Omental fat pad (tissue), 4 donors: ENCODE measurements around the gene P2RX6. TPM values are rescaled to one million over a fixed set of nuclear protein-coding genes. Genes with fewer than 3 reads are reported as not detected.
A peak's percentile ranks its signal among the peaks of the same experiment; 100 is the strongest.

ENCODE experiments used
- ATAC-seq: fragments of 150-250 bp; one replicate; pipeline ENCODE4 v1.9.1; 2016; ENCODE audit warnings: mild to moderate bottlenecking, moderate library complexity; ENCODE audit not compliant: low FRiP score
- DNase-seq: peaks from one replicate; pipeline ENCODE4 v3.0.0-alpha.2; 2019; ENCODE audit warnings: low spot score
- total RNA-seq, 4 donors: library from RNA; depleted of rRNA; stranded (reverse); fragments of >200 nt; gene quantifications; one replicate each; pipeline ENCODE4 v1.1.0, GENCODE V29; 2016
- TF ChIP-seq, protein P1 (sequence below), 3 donors: fragments of 450-650 bp; IDR thresholded peaks; one replicate each; pipeline ENCODE4 v1.5.1; 2016 to 2017; ENCODE audit warnings: antibody characterized with exemption in 3 of 3, mild to moderate bottlenecking in 3 of 3, moderate library complexity in 2 of 3

Gene P2RX6
- total RNA-seq, 4 donors from 2014 or later: 1.0 to 1.9 TPM; not detected in 2

DNA sequence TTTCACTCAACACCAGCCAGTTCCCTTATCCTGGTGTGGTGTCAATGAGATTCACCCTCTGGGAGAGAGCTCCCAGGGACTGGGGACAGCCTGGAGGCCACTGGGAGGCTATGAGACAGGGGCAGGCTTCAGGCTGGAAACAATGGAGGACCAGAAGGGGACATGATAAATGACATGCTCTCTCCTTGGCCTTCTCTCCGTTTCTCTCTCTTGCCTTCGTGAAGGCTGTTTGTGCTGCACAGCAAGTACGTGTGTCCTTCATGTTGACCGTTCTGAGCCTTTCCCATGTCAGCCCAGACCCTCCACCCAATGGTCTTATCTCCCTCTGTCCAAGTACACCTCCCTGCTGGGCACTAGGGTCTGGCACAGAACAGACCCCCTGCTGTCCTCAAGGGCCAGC, 34.4 kb upstream of the P2RX6 start:
- DNase-seq (no peak), ATAC-seq (no peak)
- TF ChIP-seq, protein P1, sequence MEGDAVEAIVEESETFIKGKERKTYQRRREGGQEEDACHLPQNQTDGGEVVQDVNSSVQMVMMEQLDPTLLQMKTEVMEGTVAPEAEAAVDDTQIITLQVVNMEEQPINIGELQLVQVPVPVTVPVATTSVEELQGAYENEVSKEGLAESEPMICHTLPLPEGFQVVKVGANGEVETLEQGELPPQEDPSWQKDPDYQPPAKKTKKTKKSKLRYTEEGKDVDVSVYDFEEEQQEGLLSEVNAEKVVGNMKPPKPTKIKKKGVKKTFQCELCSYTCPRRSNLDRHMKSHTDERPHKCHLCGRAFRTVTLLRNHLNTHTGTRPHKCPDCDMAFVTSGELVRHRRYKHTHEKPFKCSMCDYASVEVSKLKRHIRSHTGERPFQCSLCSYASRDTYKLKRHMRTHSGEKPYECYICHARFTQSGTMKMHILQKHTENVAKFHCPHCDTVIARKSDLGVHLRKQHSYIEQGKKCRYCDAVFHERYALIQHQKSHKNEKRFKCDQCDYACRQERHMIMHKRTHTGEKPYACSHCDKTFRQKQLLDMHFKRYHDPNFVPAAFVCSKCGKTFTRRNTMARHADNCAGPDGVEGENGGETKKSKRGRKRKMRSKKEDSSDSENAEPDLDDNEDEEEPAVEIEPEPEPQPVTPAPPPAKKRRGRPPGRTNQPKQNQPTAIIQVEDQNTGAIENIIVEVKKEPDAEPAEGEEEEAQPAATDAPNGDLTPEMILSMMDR (IDR thresholded peaks at IDR 0.05): no peak

DNA sequence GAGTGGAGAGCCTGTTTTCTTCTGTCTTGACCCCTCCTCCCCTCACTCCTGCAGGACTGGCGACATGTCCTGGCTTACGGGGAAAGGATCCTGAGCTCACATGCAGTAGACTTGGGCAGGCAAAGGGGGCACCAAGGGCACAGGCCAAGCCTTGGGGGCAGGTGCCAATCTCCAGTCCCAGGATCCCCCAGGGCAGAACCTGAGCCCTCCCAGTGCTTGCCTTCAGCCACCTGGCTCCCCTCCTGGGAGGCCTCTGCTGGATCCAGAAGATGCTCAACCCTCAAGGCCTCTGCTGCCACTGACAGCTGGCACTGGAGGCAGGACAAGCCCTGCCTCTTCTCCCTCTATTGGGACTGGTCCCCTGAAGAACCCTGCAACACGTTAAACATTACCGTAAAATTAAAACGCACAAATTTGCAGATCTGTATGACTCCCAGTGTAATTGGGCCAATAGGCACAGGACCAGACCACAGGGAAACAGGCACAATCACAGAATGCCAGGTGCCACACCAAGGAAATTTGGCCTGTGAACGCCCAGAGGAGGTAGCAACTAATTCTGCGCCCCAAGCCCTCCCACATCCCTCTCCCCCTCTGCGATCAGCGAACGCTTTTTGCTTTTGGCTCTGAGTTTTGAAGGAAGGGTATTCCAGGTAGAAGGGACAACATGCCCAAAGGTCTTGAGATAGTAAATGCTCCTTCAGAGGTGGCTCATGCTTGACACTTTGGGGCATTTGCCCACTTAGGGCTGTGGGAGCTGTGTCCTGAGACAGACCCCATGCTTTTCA, 33.8 kb upstream of the P2RX6 start:
- ATAC-seq: no peak
- TF ChIP-seq, protein P1 (IDR thresholded peaks at IDR 0.05): no peak
- no peak for DNase-seq

DNA sequence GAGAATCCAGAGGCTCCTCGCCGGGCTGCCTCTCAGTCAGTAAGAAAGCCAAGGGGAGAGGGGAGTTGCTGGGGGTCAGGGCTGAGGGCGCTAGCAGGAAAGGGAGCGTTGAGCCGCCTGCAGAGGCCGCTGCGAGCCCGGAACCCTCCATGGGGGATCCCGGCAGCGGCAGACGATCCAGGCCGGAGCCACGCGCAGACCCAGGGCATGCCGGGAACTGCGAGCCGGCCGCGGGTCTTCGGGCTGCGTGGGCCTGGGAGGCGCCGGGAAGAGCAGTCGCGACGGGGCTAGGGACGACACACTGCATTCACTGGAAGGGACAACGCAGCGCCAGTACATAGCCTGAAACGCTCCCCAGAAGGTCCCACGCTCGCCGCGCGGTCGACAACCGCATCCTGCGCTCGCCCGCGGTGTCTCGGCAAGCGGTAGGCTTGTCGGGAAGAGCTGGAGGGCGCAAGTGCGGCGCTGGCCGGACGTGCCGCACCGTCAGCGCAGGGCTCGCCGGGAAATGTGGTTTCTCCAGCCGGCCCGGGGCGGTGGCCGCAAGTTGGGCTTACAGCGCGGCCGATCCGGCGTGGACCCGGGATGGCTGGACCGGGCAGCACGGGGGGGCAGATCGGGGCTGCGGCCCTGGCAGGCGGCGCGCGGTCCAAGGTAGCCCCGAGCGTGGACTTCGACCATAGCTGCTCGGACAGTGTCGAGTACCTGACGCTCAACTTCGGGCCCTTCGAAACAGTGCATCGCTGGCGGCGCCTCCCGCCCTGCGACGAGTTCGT, 33.0 kb upstream of the P2RX6 start, which contains the start of gene LZTR1:
TSS of gene LZTR1 (plus strand) at position 511 of the 776 bp plus-strand sequence. CDS start at position 586, 75 bp downstream.
- TF ChIP-seq, protein P1 (IDR thresholded peaks at IDR 0.05): no peak
- peak; percentile 89 for ATAC-seq
- peak; percentile 53 for DNase-seq

DNA sequence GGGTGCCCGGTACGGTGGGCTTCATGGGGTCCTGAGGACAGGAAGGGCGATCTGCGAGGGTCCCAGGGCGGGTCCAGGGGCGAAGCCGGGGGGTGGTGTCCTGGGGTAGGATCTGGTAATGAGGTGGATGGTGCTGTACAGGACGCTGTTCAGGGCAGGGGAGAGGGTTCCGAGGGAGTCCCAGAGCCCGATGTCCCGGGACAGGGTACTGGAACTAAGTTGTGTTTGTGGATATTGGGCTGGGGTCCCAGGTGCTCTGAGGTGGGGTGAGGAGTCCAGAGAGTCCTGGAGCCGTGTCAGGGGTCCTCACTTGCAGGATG, 32.4 kb upstream of the P2RX6 start:
- ATAC-seq (peak; percentile 3), DNase-seq (no peak)
- TF ChIP-seq, protein P1 (IDR thresholded peaks at IDR 0.05): no peak

GRCh38 chr22:20983081-20983771, 31.7 kb upstream of the P2RX6 start:
- ATAC-seq (no peak), DNase-seq (no peak)
- TF ChIP-seq, protein P1 (IDR thresholded peaks at IDR 0.05): no peak

DNA sequence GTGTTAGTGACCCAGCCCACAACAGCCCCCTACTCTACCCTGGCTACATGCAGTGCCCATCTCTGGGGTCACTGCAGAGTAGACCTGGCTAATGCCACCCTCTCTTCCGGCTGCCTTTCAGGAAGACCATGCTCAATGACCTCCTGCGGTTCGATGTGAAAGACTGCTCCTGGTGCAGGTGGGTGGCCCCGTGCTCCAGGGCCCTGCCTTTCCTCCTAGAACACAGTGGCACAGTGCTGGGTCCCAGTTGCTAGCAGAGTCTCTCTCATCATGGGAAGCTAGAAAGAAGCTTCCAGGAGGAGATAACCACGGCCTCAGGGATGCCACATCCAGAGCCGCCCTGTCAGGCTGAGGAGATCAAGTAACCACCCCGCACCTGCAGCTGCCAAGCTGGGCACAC, 29.2 kb upstream of the P2RX6 start:
- DNase-seq (no peak), ATAC-seq (no peak)
- TF ChIP-seq, protein P1 (IDR thresholded peaks at IDR 0.05): no peak
